GM19395 (cell line): Measurements from ENCODE around the gene MAP7.

Experiments used
- ATAC-seq: cut with Tn5 transposase; IDR thresholded peaks from one replicate; pipeline ENCODE4 v1.9.1; 2021; ENCODE audit warnings: mild to moderate bottlenecking, moderate library complexity; ENCODE audit not compliant: unreplicated experiment

The MAP7 gene

DNA sequence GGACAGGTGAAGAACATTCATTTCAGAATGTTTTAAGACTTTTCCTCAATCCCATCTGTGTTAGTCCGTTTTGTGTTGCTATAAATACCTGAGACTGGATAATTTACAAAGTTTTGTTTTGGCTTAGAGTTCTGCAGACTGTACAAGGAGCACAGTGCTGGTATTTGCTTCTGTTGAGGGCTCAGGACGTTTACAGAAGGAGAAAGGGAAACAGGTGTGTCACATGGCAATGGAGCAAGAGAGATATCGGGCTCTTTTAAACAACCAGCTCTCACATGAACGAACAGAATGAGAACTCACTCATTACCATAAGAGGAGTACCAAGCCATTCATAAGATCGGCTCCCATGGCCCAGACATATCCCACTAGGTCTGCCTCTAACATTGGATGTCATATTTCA lies 16.7 kb downstream of the MAP7 start:
- no peak for ATAC-seq

DNA sequence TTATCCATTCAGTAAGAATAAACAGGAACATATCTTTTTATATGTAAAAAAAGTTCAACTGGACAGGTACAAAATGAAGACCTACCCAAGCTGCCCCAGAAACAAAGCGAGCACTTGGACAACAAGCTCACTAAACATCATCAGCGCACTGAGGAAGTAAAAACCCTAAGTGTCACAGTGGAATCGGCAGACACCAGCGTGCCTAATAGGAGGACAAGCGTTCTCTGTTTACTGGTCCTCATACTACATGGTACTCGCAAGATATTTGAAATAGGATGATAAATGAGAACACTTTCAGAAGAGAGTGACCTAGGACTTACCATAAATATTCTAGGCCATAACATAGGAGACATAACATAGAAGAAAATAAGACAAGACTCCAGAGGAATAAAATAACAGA lies 18.2 kb downstream of the MAP7 start:
- ATAC-seq = no peak

DNA sequence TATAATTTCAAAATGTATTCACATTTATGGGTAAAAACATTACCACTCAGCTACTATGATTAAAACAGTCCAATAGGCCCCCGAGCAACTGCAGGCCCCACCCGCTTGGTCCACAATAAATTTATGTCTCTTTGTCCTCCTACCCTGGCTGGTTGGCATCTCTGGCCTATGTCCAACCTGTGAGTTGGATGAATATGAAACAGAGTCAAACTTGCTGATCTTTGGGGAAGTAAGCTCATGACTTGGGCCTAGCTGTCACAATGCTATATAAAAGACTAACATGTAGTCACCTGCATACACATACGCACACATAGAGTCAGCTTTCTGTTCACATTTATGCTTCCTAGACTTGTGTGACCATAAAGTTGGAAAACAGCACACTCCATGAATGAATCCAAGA lies 20.5 kb downstream of the MAP7 start:
- no peak for ATAC-seq

DNA sequence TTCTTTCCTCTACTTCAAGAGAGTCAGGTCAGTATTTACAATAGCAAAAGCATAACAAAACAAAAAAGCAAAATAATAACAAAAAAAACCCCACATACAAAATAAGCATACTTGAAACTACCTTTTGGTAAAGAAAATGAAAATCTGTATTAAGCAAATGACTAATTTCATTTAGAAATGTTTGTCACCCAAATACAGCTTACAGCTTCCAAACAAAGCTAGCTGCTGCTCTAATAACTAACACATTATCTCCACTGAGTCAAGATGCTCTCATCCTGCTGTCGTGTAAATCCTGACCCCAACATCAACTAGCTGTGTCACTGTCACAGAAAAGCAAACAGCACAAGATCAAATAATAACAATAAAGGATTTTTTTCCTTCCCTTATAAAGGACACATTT lies 21.7 kb downstream of the MAP7 start:
- no peak for ATAC-seq

DNA sequence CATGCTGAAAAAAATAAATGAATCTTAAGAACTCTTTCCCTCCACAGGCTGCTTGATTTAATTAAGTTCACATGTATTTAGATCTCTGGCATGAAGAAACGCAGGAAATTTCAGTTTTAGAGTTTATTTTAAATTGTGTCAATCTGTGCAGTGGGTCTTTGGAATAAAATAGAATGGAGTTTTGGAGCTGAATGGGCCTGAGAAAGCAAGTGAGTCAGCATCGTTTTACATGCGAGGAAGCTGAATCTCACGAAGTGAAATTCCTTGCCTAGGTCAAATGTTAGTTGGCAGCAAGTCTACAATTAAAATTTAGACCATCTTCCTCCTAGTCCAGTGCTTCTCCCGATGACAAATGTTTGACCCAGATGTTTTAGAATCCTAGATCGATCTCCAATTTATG lies 22.4 kb downstream of the MAP7 start:
- no peak for ATAC-seq

DNA sequence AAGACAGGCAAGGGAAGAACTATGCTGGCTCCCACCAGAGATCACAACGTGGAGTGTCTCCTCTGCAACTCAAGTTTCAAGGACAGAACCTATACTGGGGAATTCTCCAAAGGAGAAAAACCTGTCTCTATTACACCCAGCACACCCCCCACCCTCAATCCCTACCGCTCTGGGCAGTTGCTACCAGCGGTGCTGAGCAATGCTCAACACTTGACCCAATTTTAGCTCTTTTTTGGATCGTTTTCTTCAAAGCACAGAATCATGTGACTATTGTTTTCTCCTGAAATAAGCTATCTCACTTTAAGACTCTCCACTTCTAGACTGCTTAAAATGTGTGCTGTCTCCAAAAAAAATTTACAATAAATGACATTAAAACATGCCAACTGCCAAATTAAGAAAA lies 23.3 kb downstream of the MAP7 start:
- no peak for ATAC-seq

DNA sequence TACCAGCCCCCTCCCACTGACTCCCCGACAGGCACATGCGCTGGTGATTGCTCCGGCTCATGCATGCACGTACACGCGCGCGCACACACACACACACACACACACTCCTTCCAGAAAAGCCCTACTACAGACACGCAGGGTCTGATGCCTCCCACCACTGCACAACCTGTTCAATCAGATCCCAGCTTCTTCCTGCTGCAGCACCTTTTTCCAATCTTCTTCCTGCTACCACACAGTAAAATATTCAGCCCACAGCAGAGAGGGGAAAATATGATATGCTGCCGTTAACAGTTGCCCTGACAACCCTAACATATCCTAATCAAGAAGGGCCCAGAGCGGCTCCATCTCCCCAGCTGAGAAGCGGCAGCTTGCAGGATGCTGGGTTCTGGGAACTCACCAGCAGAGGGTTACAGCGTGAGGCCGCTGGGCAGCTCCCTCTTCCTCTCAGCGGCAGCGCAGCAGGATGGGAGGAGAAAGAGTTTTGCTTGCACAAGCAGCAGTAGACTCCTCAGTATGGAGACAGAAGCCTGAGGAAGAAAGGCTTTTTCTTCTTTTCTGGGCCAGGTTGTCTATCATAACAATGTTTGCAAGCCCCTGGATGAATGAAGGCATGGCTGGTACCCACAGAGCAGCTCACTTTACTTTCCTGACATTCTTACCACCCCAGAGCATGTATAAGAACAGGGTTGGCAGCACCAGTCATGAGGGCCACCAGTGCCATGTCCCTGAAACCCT lies 23.9 kb downstream of the MAP7 start:
- no peak for ATAC-seq

DNA sequence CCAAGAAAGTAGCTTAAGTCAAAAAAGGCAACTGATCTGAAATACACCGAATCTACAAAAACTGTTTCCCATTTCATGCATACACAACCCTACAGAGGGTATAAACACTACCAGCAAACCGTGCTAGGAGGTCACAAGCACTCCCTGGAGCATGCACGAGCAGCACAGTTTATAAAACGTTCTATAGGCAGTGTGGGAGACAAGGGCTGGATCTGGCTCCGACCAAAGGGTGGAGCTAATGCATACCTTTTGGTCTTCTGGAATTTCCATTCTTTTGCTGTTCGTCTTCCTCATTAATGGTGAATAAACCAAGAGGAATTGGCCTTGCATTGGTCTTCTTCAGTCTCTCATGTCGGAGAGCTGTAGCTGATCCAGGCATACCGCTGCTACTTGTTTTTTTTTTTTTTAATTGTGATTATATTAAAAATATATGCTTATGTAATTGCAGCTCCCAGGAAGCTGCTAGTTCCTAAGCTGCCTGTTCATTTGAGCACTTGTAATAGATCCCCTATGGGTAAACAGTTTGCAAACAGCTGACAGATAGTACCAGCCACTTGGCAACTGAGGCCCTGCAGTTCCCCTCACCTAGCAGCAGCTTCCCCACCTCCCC lies 24.5 kb downstream of the MAP7 start:
- no peak for ATAC-seq

DNA sequence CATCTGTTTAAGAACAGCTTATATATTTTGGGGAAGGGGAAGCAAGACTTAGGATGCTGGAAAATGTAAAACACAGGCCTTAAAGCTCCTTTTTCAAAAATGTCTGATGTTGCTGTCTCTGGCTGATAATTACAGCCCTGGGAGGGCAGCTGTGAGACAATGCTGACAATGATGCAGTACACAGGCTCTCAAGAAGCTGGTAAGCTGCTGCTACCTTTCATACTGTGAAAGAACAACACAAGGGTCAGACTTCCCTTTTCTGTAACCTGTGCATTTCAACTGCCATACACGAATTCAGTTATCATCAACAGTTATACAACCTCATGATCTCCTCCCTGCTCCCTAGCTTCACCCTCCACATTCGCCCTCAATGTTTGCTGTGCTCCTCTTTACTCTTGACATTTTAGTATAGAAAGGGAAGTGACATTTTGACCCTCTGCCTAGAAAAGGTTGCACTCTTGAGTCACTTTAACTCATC lies 25.2 kb downstream of the MAP7 start:
- ATAC-seq = no peak

DNA sequence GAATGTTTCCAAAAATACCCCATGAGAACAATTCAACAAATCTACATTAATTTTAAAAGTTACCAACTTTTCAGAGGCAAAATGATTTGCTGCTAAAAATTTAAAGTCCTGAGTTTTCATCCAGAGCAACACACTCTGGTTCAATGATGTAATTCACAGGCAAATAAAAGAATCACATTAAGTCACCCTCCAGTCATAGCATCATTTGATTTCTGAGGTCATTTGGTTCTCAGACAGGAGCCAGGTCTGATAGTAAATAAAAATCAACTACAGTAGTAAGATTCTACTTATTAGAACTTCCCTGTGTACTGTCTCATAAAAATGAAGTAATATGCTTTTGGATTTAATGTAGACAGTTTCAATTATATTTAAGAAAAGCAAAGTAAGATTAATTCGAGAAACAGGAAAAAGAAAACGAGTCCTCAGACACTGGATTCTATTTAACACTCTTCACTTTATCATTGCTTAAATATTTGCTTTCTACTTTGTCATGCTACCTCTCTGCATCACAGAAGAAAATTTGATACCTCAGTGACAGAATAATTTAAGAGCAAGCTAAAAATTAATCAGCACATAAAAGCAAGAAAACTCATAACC lies 25.8 kb downstream of the MAP7 start:
- no peak for ATAC-seq

DNA sequence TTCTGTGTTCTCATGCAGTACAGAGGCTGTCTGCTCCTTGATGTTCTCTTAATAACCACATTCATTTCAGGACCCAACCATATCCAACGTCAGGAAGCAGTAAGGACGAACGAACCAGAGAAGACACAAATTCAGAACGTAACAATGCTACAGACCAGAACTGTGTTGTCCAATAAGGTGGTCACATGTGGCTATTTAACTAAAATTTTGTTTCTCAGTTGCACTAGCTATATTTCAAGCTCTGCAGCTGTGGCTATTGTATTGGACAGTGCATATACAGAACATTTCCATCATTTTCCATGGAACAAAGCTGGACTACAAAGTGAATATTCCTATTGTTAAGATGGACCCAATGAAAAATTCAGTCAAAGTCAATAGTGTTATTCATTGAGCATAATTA lies 27.0 kb downstream of the MAP7 start:
- no peak for ATAC-seq

DNA sequence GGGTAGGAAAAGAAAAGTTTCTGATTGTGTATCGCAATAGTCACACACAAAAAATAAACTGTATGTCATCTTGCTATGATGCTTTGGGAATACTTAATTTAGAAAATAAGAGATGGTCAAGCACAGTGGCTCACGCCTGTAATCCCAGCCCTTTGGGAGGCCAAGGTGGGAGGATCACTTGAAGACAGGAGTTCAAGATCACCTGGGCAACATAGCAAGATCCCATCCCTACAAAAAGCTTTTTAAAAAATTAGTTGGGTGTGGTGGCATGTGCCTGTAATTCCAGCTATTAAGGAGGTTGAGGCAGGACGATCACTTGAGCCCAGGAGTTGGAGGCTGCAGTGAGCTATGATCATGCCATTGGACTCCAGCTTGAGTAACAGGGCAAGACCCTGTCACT lies 27.6 kb downstream of the MAP7 start:
- ATAC-seq = no peak

DNA sequence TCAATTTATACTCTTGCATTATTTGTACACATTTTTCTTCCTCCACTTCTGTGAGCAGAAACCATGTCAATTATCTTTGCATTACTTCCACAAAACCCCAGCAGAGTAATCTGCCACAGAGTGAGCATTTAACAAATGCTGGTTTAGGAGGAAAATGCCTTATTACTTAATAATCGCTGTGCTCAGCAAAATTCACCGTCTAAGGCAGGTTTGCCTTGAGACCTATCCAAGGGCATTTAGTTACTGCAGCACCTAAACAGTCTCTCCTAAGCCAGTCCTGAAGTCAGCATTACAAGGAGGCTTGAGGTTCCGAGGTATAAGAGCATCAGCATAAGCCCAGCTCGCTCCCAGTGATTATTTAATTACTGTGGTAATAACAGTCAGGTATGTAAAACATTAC lies 28.3 kb downstream of the MAP7 start:
- ATAC-seq = no peak

DNA sequence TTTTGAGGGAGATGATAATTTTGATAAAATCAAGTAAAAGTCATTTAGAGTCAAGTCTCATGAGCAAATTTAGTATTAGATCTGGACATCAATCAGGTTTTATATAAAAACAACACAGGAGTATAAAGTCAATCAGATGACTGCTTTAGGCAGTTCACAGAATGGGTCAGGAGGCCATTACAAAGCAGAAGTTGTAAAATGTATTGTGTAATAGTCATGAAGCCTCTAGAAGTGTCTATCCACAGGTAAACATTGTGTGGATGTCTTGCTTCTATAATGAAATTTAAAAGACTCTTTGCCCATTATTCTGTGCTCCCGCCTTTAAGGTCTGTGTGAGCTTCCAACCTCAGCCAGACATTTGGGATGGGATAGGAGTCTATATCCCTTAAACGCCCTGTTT lies 28.8 kb downstream of the MAP7 start:
- no peak for ATAC-seq

DNA sequence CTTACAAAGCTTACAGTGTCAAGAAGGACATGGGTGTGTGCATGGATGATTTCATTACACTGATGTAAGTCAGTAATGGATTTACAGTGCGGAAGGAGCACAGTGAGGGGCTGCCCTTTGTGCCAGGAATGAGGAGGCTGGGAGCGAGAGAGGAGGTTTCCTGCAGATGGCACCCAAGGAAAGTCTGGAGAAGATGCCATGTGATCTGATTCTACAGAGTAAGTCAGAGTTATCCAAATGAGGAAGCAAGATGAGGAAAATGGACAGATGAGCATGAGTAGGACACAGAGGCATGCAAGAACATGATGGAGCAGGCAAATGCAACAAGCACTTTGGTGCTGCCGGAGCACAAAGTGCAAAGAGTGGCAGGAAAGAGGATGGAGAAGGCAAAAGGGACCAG lies 29.7 kb downstream of the MAP7 start:
- no peak for ATAC-seq

DNA sequence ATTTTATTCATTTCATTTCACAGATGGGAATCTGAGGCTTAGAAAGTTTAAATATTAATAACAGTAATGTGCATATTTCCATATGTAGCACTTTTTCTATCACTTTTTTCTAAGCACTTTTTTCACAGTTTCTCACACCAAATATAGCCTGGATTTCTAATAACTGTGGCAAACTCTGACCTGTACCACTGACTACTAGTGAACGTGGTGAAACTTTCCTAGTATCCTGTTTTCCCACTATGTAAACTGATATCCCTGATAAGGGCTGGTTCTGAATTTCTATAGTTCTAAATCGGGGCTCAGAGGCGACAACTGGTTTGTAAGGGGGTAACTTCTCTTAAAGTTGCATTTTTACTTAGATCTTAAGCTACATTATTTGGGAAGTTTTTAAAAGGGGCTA lies 32.6 kb downstream of the MAP7 start:
- ATAC-seq = no peak

DNA sequence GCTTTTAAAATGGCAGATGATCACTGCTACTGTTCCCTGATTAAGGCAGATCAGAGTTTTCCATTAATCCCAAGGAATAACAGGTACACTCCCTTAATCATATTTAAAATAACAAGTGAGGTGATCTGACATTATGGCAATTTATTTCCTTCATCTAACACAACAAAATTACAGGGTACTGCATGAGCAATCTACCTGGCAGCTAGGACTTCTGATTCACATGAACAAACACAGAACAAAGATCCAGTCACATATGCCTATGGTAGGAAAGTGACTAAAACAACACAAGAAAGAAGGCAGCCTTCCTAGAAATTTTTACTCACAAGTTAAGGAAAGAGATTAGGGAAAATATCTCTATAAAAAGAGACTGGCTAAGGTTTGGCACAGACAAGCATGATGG lies 33.2 kb downstream of the MAP7 start:
- no peak for ATAC-seq

DNA sequence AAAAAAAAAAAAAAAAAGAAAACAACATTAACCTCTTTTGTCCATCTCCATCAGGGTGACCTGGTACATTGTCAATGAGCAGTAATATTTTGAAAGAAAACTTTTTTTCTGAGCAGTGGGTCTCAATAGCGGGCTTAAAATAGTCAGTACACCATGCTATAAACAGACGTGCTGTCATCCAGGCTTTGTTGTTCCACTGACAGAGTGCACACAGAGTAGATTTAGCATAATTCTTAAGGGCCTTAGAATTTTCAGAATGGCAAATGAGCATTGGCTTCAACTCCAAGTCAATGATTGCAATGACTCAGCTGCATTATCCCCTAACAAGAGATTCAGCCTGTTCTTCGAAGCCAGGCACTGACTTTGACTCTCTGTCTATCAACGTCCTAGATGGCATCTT lies 35.6 kb downstream of the MAP7 start:
- no peak for ATAC-seq

DNA sequence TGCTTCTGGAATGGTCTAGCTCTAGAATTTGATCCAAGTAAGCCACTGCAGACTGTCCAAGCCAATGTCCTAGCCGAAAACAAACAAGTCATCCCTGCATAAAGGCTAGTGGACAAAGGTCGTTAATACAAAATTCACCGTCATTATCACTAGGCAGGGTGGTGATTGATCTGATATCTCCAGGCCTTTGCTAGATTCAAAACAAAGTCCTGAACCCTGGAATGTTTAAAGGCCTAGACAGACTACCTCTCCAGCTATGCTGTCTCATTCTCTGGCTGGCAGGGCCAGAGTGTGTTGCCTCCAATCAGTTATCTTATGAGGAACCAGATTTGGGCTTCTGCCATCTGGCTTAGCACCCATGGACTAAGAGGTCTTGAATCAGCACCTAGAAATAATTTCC lies 38.3 kb downstream of the MAP7 start:
- ATAC-seq = no peak

DNA sequence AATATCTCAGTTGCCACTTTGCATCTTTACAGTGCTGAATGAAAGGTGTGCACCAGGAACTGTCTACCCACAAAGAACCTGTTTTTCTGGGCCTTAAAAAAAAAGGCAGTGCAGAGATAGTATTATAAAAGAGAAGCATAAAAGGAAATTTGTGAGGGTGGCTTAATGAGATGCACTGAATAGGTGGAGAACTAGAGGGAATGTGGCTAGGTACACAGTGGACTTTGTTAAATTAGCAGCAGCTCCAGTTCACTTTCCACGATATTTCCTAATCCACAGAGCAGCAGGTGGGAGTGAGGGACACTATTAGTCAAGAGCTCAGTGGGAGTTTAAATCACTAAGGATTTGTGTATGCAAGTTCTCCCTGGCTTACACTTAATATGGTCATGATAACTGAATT lies 38.8 kb downstream of the MAP7 start:
- ATAC-seq = no peak

DNA sequence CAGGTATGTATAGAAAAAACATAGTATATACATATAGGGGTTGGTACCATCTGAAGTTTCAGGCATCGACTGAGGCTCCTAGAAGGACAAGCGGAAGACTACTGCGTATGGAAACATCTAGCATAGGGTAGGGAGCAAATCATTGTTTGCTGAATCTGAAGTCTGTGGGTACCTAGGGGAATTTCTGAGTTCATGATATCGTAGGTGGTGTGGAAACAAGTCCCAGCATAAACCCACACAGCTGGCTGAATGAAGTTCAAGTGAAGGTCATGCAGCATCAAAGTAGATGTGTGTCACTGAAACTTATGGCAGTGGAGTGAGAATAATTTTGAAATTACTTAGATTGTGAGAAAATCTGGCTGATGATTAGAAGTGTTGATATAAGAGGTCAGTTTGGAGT lies 39.4 kb downstream of the MAP7 start:
- no peak for ATAC-seq

DNA sequence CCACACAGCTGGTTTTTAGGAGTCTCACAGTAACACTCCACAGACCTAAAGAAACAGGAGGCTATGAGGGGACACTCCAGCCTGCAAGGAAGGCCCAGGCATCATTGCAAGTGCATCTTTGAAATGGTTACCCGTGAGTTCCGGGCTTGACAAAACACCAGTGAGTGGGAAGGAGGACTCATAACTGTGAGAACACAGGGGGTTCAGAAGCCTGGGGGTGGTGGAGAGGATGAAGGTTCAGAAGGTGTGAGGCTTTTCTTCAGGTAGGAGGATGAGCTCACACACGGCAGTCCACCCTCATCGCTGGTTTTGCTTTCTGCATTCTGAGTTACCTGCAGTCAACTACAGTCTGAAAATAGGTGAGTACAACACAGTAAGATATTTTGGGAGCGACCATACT lies 39.9 kb downstream of the MAP7 start:
- ATAC-seq = no peak
